SK-N-SH treated with all-trans-retinoic acid at 6 μM for 48 hours (cell line): ENCODE results near the gene ZNF24.

Source experiments
- ESRRG ChIP-seq: fragments of 250-450 bp; sonication (Bioruptor Pico); IDR thresholded peaks from 2 replicates; pipeline ENCODE4 v1.6.1; 2021; ENCODE audit warnings: mild to moderate bottlenecking
- ISL1 ChIP-seq: fragments of 250-450 bp; sonication (Bioruptor Pico); IDR thresholded peaks from 2 replicates; pipeline ENCODE4 v2.1.2; 2022; ENCODE audit warnings: mild to moderate bottlenecking, moderate library complexity
- TCF4 ChIP-seq: fragments of 250-450 bp; sonication (Bioruptor Pico); IDR thresholded peaks from 2 replicates; pipeline ENCODE4 v1.8.0; 2021; ENCODE audit warnings: mild to moderate bottlenecking, moderate library complexity, borderline replicate concordance
- ZC3H10 ChIP-seq: fragments of 250-450 bp; sonication (Bioruptor Pico); IDR thresholded peaks from 2 replicates; pipeline ENCODE4 v1.5.1; 2021; ENCODE audit warnings: mild to moderate bottlenecking, moderate library complexity
- ZFP3 ChIP-seq: fragments of 250-450 bp; sonication (Bioruptor Pico); IDR thresholded peaks from 2 replicates; pipeline ENCODE4 v1.5.0; 2020; ENCODE audit warnings: mild to moderate bottlenecking, moderate library complexity
- ZFP30 ChIP-seq: fragments of 450-650 bp; formaldehyde crosslinking; IDR thresholded peaks from 2 replicates; pipeline ENCODE4 v1.5.0; 2022; ENCODE audit warnings: mild to moderate bottlenecking, moderate library complexity
- TF ChIP-seq, protein P1 (sequence below): fragments of 250-450 bp; sonication (Bioruptor Pico); IDR thresholded peaks from 2 replicates; pipeline ENCODE4 v1.8.0; 2020; ENCODE audit warnings: mild to moderate bottlenecking, moderate library complexity, borderline replicate concordance

DNA sequence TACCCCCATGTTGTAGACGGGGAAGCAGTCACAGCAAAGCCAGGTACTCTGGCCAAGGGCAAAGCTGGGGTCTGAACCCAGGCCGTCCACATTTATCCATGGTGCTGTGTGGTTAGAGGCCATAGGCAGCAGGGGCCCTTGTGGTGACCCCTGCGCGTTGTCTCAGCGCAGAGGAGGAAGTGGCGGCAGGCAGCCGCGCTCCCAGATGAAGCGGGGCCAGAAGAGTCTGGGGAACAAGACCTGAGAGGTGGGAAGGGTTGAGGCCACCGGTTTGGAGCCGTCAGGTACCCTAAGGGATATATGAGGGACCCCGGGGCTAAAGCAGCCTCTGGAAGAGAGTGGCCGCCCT lies 32.1 kb upstream of the ZNF24 start:
- TF ChIP-seq ESRRG (CRISPR knock-in tag) (no peak), ISL1 (CRISPR knock-in tag) (no peak), ZFP30 (CRISPR knock-in tag) (no peak), ZFP3 (CRISPR knock-in tag) (no peak), TCF4 (CRISPR knock-in tag) (no peak), ZC3H10 (no peak)
- TF ChIP-seq, protein P1, sequence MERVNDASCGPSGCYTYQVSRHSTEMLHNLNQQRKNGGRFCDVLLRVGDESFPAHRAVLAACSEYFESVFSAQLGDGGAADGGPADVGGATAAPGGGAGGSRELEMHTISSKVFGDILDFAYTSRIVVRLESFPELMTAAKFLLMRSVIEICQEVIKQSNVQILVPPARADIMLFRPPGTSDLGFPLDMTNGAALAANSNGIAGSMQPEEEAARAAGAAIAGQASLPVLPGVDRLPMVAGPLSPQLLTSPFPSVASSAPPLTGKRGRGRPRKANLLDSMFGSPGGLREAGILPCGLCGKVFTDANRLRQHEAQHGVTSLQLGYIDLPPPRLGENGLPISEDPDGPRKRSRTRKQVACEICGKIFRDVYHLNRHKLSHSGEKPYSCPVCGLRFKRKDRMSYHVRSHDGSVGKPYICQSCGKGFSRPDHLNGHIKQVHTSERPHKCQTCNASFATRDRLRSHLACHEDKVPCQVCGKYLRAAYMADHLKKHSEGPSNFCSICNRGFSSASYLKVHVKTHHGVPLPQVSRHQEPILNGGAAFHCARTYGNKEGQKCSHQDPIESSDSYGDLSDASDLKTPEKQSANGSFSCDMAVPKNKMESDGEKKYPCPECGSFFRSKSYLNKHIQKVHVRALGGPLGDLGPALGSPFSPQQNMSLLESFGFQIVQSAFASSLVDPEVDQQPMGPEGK (CRISPR knock-in tag): no peak
